Osteoblast (primary cell): ENCODE results near the gene MARCHF3. TPM values are rescaled to one million over a fixed set of nuclear protein-coding genes. Genes with fewer than 3 reads are reported as not detected.
"Not testable (repeated sequence)": the region's sequence is repeated elsewhere in the genome, so short reads cannot be mapped to it uniquely, and the experiment has no call there.

Experiments used
- DNase-seq: peaks from one replicate; pipeline ENCODE4 v3.0.0; 2011; ENCODE audit warnings: low spot score, mixed read lengths; ENCODE audit not compliant: insufficient read length; ENCODE audit errors: missing footprints
- H2AFZ ChIP-seq: 2 replicates; pipeline ENCODE4 v1.6.0; 2011; ENCODE audit warnings: mild to moderate bottlenecking, low read length
- H3K27ac ChIP-seq: 2 replicates; pipeline ENCODE4 v1.5.1; 2011; ENCODE audit warnings: mild to moderate bottlenecking, low read depth, low read length, moderate library complexity
- H3K27me3 ChIP-seq: 2 replicates; pipeline ENCODE4 v1.6.0; 2012; ENCODE audit warnings: mild to moderate bottlenecking, control low read depth, inconsistent platforms, low read length, moderate library complexity; ENCODE audit not compliant: insufficient read depth
- H3K36me3 ChIP-seq: 2 replicates; pipeline ENCODE4 v1.5.1; 2011; ENCODE audit warnings: mild to moderate bottlenecking, low read length, control low read depth, moderate library complexity; ENCODE audit not compliant: insufficient read depth
- H3K4me1 ChIP-seq: 2 replicates; pipeline ENCODE4 v1.5.1; 2011; ENCODE audit warnings: mild to moderate bottlenecking, low read length, control low read depth, moderate library complexity; ENCODE audit not compliant: insufficient read depth
- H3K4me2 ChIP-seq: 2 replicates; pipeline ENCODE4 v1.6.0; 2011; ENCODE audit warnings: mild to moderate bottlenecking, low read length; ENCODE audit not compliant: insufficient read depth
- H3K4me3 ChIP-seq: fragments of 200-600 bp; sonication (generic); 3 replicates; pipeline ENCODE4 v1.5.1; 2012; ENCODE audit warnings: mild to moderate bottlenecking, low read length, inconsistent platforms; ENCODE audit not compliant: insufficient read depth
- H3K79me2 ChIP-seq: 2 replicates; pipeline ENCODE4 v1.6.0; 2012; ENCODE audit warnings: mild to moderate bottlenecking, low read length, control low read depth, inconsistent platforms; ENCODE audit not compliant: insufficient read depth
- H3K9me3 ChIP-seq: 2 replicates; pipeline ENCODE4 v1.5.1; 2011; ENCODE audit warnings: low read depth, low read length, control low read depth
- H4K20me1 ChIP-seq: 2 replicates; pipeline ENCODE4 v1.6.0; 2012; ENCODE audit warnings: mild to moderate bottlenecking, low read length, control low read depth; ENCODE audit not compliant: insufficient read depth
- total RNA-seq: library from RNA; depleted of rRNA; stranded (reverse); fragments of >200 nt; gene quantifications from 2 replicates; pipeline ENCODE4 v1.2.3, GENCODE V29; 2012
- TF ChIP-seq, protein P1 (sequence below): IDR thresholded peaks from 2 replicates; pipeline ENCODE4 v1.5.1; 2011; ENCODE audit warnings: mild to moderate bottlenecking, low read depth, low read length, moderate library complexity; ENCODE audit errors: extremely low read depth

The MARCHF3 gene
- total RNA-seq, 1 donor: 2.2 TPM

DNA sequence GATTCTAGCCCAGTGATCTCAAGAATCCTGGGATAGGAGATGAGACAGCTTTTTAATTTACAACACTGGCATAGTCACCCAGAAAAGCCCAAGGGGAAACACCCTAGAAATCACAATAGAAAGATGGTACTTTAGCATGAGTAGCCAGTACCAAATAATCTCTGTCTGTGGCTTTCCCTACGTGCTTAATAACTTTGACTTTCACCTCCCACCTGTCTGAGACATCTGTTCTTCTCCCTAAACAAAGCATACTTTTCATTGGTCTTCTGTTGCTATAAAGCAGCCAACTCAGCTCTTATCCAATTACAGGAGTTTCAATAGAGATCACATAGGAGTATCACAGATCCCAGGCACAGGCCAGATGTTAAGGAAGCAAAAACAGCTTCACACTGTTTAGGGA, 10.4 kb downstream of the MARCHF3 start:
- TF ChIP-seq, protein P1, sequence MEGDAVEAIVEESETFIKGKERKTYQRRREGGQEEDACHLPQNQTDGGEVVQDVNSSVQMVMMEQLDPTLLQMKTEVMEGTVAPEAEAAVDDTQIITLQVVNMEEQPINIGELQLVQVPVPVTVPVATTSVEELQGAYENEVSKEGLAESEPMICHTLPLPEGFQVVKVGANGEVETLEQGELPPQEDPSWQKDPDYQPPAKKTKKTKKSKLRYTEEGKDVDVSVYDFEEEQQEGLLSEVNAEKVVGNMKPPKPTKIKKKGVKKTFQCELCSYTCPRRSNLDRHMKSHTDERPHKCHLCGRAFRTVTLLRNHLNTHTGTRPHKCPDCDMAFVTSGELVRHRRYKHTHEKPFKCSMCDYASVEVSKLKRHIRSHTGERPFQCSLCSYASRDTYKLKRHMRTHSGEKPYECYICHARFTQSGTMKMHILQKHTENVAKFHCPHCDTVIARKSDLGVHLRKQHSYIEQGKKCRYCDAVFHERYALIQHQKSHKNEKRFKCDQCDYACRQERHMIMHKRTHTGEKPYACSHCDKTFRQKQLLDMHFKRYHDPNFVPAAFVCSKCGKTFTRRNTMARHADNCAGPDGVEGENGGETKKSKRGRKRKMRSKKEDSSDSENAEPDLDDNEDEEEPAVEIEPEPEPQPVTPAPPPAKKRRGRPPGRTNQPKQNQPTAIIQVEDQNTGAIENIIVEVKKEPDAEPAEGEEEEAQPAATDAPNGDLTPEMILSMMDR: no peak
- Histone ChIP-seq H3K36me3 (no peaks in the 10 kb centered on the region), H2AFZ (no peak overlapping the region), H3K27me3 (no peaks in the 10 kb centered on the region), H3K79me2 (peaks cover 22% of the 10 kb centered on the region), H4K20me1 (no peaks in the 10 kb centered on the region), H3K4me3 (no peak overlapping the region), H3K27ac (no peak overlapping the region), H3K4me1 (no peaks in the 10 kb centered on the region), H3K4me2 (no peak overlapping the region), H3K9me3 (no peaks in the 10 kb centered on the region)
- DNase-seq: no peak

DNA sequence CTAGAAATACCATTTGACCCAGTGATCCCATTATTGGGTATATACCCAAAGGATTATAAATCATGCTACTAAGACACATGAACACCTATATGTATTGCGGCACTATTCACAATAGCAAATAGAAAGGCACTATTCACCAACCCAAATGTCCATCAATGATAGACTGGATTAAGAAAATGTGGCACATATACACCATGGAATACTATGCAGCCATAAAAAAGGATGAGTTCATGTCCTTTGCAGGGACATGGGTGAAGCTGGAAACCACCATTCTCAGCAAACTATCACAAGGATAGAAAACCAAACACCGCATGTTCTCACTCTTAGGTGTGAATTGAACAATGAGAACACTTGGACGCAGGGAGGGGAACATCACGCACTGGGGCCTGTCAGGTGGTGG, 13.6 kb downstream of the MARCHF3 start:
- not testable (repeated sequence) for H3K4me2 ChIP-seq, H3K36me3 ChIP-seq, H2AFZ ChIP-seq, H3K27ac ChIP-seq, H3K27me3 ChIP-seq, H3K4me3 ChIP-seq, DNase-seq, H3K9me3 ChIP-seq, H4K20me1 ChIP-seq
- Histone ChIP-seq H3K4me1 (peaks cover 14% of the 10 kb centered on the region), H3K79me2 (peaks cover 12% of the 10 kb centered on the region)

DNA sequence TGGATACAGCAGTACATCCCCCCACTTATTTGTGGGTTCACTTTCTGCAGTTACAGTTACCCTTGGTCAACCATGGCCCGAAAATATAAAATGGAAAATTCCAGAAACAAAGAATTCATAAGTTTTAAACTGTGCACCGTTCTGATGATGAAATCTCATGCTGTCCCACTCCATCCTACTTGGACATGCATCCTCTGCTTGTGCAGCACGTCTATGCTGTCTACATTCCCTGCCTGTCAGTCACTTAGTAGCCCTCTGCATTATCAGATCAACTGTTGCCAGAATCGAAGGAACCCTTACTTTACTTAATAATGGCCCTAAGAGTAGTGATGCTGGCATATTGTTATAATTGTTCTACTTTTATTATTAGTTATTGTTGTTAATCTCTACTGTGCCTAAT, 14.6 kb downstream of the MARCHF3 start:
- peaks cover 11% of the 10 kb centered on the region for H3K79me2 ChIP-seq
- no peak overlapping the region for H3K27ac ChIP-seq
- H3K9me3 ChIP-seq: no peaks in the 10 kb centered on the region
- no peak for DNase-seq
- no peaks in the 10 kb centered on the region for H3K27me3 ChIP-seq
- H3K4me1 ChIP-seq: peaks cover 20% of the 10 kb centered on the region
- no peak overlapping the region for H2AFZ ChIP-seq
- H3K36me3 ChIP-seq: no peaks in the 10 kb centered on the region
- no peak overlapping the region for H3K4me3 ChIP-seq
- no peak overlapping the region for H3K4me2 ChIP-seq
- TF ChIP-seq, protein P1: no peak
- H4K20me1 ChIP-seq: no peaks in the 10 kb centered on the region

- H3K9me3 ChIP-seq: no peaks in the 10 kb centered on the region
- TF ChIP-seq, protein P1: no peak
- H3K79me2 ChIP-seq: peaks cover 11% of the 10 kb centered on the region
- H3K4me3 ChIP-seq: no peak overlapping the region
- no peaks in the 10 kb centered on the region for H3K27me3 ChIP-seq
- H3K4me1 ChIP-seq: peaks cover 31% of the 10 kb centered on the region
- H3K4me2 ChIP-seq: no peak overlapping the region
- no peak overlapping the region for H2AFZ ChIP-seq
- no peak for DNase-seq
- H4K20me1 ChIP-seq: no peaks in the 10 kb centered on the region
- H3K27ac ChIP-seq: no peak overlapping the region
- H3K36me3 ChIP-seq: no peaks in the 10 kb centered on the region
Observed at GRCh38 chr5:127014573-127014972, 15.8 kb downstream of the MARCHF3 start.
